ENCODE results near the gene SIRPA.

- TF ChIP-seq, protein P1, sequence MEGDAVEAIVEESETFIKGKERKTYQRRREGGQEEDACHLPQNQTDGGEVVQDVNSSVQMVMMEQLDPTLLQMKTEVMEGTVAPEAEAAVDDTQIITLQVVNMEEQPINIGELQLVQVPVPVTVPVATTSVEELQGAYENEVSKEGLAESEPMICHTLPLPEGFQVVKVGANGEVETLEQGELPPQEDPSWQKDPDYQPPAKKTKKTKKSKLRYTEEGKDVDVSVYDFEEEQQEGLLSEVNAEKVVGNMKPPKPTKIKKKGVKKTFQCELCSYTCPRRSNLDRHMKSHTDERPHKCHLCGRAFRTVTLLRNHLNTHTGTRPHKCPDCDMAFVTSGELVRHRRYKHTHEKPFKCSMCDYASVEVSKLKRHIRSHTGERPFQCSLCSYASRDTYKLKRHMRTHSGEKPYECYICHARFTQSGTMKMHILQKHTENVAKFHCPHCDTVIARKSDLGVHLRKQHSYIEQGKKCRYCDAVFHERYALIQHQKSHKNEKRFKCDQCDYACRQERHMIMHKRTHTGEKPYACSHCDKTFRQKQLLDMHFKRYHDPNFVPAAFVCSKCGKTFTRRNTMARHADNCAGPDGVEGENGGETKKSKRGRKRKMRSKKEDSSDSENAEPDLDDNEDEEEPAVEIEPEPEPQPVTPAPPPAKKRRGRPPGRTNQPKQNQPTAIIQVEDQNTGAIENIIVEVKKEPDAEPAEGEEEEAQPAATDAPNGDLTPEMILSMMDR (IDR thresholded peaks at IDR 0.05) = no peak
- TF ChIP-seq POLR2A (IDR thresholded peaks at IDR 0.05) = no peak
Measured at GRCh38 chr20:1876217-1876921, 18.8 kb upstream of the SIRPA start.
